Measurements from ENCODE around the gene TSTD2.
"Not testable (repeated sequence)": the region's sequence is repeated elsewhere in the genome, so short reads cannot be mapped to it uniquely, and the experiment has no call there.

The TSTD2 gene

DNA sequence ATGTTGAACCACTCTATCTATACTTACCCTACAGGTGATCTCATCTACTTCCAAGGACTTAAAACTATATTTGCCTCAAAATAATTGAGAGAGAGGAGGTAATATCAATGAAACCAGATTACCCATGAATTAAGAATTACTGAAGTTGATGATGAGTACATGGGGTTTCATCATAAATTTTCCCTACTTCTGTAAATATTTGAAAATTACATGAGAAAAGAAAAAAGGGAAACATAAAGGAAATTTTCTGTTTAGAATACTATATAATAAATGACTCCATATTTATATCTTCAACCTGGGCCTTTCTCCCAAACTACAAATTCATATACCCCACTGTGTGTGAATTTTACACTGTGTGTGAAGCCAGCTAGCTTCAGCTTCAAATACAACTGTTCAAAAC lies 2.6 kb downstream of the TSTD2 start:
- DNase-seq (ENCODE audit: low spot score) = no peak

DNA sequence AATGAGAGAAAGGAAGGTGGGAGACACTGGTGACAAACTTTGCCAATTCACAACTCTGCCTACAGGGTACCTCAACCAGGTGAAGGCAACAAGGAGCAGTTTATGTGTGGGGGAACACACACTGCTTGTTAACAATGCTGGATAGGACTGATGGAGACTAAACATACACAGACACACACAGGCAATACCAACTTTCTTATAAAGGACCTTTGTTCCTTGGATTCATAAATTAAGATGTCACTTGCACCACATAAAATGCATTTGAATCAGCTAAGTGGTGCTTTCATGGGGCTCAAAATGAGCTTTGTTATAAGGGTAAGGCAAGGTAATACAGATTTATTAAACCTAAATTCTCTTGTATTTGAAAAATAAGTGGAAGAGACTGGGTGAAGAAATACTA lies 4.0 kb downstream of the TSTD2 start:
- no peak for DNase-seq (ENCODE audit: low spot score)

DNA sequence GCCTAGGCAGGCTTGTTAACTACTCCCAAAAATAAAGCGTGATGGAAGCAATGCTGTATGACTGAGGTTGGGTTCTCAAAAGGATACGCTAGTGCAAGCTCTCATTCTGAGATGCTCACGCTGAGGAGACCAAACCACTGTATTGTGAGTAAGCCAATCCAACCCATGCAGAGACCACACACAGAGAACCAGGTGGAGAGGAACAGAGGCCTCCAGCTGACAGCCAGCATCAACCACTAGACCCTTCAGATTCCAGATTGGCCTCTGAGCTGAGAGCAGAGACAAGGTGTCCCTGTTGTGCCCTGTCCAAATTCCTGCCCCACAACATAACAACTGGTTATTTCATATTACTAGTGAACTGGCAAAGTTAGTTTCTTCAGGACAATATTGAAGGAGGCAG lies 4.5 kb downstream of the TSTD2 start:
- no peak for DNase-seq (ENCODE audit: low spot score)

DNA sequence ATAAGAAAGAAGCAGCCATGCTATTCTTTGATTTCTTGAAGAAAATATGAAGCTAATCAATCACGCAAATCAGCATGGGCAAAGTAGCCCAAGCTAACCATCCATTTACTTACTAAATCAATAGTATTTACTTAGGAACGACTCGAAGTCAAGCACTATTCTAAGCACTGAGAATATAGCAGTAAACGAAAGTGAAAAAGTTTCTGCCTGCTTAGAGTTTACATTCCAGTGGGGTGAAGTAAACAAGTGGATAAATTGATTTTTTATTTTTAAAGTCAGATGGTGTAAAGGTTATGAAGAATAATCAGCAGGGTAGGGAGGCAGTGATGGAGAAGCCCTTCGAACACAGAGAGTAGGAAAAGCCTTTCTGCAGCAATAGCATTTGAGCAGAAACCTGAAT lies 5.5 kb downstream of the TSTD2 start:
- DNase-seq (ENCODE audit: low spot score) = no peak

DNA sequence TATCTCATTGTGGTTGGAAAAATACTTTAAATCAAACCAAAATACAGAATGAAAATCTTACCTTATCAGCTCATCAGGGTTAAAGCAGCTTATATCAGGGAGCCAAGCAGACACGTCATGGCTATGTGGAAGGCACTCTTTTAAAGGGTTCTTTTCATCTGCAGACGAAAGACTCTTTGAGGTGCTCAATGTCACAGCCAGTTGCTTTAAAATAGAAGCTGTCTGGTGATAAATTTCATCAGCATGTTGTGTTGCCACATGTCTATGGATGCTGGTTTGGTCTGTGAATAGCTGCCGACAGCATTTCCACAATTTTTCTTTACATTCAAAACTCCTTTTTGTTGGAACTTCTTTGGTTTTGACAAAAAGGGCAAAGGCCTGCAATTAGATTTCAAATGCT lies 7.5 kb downstream of the TSTD2 start:
- no peak for DNase-seq (ENCODE audit: low spot score)

DNA sequence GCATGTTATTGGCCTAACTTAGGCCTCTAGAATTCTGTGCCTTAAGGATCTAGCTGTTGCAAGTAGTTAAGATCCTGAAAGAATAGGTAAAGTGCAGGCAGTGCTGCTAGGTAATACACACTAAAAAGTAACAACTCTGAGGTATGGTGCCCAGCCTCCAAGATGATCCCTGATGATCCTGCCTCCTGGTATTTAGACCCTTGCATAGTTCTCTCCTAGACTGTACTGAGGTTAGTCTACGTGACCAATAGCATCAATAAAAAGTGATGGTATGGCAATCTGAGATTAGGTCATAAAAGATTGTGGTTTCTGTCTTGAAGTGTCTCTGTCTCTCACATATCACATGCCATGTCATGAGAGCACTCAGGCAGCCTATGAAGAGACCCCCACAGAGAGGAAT lies 9.2 kb downstream of the TSTD2 start:
- DNase-seq (ENCODE audit: low spot score) = no peak

DNA sequence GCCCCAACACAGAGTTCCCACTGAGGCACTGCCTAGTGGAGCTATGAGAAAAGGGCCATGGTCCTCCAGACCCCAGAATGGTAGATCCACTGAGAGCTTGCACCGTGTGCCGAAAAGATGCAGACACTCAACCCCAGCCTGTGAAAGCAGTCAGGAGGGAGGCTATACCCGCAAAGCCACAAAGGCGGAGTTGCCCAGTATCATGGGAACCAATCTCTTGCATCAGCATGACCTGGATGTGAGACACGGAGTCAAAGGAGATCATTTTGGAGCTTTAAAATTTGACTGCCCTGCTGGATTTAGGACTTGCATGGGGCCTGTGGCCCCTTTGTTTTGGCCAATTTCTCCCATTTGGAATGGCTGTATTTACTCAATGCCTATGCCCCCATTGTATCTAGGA lies 10.7 kb downstream of the TSTD2 start:
- not testable (repeated sequence) for DNase-seq (ENCODE audit: low spot score)

DNA sequence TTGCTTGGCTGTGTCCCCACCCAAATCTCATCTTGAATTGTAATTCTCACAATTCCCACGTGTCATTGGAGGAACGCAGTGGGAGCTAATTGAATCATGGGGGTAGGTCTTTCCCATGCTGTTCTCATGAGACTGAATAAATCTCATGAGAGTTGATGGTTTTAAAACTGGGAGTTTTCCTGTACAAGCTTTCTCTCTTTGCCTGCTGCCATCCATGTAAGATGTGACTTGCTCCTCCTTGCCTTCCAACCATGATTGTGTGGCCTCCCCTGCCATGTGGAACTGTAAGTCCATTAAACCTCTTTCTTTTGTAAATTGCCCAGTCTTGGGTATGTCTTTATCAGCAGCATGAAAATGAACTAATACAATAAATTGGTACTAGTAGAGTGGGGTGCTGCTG lies 13.1 kb downstream of the TSTD2 start:
- not testable (repeated sequence) for DNase-seq (ENCODE audit: low spot score)

DNA sequence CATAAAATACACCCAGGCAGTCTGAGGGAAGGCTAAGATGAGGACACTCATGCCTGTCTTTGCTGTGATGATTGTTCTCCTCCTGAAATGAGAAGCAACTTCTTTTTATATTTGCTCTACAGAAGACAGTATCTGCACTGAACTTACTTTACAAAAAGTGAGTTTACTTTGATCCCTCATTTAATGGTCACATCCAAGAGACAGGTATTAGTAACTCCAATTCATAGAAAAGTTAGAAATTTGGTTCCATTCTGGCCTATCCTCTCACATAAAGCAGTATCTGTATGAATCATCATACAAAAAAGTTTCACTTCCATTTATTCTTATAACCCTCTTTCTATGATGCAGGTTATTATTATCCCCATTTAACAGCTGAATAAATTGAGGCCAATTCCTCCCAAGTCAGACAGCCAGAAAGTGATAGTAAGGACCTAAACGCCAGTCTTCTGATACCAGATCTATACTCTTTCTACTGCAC lies 15.2 kb downstream of the TSTD2 start:
- DNase-seq (ENCODE audit: low spot score) = no peak

DNA sequence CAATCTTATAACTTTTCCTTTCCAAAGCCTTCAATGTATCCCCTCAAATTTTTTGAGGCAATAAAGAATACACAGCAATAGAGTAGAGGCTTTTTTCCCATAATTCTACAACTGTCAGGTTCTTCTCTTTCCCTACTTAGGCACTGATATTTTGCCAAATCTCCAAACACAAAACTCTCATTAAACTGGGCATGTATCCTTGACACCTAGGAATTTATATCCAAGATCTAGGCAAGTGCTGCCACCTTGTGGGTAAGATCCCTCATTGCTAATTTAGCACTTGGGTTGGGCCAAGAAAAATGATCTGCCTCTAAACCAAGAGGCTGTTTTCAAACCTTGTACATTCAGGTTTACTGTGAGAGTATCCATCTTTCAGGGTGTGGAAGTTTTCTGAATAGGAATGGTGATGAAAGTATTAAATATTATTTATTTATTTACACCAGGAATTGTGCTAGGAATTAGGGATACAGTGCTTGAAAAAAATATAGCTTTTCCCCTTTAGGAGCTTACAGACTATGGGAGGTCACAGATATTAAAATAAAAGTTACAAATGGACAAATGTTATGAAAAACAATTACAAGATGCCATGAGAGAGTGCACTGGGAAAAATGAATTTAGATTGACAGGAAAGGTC lies 17.6 kb downstream of the TSTD2 start:
- peak; percentile 70 for DNase-seq (ENCODE audit: low spot score)

DNA sequence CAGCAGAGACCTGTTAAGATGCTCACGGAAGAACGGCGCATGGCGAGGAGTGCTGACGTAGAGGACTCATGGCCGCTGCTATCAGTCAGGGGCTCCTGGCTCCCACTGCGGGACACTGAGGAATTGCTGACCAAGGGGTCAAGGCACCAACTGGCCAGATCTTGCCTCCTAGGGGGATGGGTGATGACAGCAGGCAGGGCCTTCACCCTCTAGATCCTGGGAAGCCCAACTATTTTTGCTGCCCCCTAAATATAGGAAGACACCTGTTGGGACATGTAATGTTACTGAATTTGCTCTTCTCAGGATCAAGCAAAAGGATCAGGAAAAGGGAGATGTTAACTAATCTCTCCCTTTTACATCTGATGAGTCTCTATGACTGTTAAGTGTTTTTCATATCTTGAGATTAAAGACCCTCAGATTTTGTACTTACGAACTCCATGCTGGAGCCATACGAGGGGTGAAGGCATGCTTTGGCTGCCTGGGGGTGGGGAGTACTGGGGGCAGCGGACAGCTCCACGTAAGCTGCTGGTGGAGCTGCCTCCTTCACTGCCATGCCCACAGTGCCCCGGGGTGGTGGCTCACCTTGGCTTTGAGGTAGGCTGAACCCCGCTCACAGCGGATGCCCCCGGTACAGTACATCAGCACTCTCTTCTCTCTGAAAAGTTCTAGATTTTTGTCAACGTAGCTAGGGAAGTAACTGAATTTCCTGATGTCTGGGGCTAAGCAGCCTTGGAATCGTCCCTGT lies 28.1 kb downstream of the TSTD2 start:
- DNase-seq (ENCODE audit: low spot score) = no peak

DNA sequence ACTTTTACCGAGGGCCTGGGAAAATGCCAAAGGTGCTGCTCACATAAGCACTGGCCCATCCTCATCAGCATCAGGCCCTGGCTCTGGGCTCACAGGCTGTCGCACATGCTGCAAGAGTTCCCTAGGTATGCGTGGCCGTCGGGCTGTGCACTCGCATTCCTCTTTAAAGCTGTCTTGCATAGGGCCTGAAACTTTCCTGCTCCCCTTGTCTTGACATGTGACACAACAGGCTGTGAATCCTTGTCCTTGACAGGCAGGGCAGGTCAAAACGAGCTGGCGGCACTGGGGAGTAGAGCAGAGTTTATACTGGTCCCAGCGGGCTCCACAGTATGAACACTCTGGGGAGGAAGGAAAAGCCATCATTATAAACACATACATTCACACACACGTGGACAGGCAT lies 30.7 kb downstream of the TSTD2 start:
- no peak for DNase-seq (ENCODE audit: low spot score)

DNA sequence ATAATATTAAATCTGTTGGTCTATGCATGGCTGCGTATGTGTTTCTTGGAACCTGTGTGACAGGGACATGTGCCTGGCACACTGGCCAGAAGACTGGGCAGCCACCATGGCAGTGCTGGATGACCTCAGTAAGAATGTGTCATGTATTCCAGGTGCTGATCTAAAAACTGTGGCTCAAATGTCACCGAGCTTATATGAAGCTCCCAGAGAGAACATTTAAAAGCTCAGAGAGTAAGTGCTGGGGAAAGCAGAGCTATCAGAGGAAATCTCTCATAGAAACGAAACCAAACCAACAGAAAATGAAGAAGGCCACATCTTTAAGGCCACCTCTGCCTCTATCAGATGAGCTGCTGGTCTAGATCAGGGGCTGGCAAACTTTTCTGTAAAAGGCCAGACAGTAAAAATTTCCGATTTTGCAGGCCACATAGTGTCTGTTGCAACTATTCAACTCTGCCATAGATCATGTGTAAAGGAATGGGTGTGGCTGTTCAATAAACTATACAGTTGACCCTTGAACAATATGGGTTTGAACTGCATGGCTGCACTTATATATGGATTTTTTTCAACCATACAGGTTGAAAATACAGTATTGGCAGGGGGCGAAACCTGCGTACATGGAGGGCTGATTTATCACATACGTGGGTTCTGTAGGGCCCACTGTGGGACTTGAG lies 31.8 kb downstream of the TSTD2 start:
- no peak for DNase-seq (ENCODE audit: low spot score)

DNA sequence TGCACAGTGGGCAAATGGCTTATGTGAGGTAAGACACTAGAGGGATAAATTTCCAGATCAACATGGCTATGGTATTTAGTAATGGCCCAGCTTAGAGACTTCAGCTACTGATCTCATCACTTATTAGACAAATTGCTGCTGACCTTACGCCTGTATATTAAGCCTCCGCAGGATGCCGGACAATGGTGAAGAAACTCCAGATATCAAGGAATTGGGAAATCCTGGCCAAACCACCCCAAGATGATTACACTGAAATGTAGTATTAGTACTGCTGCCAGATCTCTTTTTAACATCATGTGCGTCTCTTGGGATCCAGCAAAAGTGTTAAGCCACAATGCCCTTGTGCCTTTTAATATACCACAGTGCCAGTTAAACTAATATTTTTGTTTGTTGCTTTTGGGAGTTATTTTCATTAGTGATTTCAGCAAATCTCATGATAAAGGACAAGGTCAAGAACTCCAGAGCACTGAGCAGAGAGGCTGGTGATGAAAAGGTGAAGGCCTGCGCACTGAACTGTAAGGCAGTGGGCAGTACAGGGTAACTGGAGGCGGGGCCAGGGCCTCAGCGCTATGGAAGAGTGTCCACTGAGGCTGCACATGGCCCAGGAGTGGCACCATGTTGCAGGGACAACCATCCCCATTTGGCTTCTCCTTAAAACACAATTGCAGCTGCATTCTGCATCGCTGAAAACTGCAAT lies 32.5 kb downstream of the TSTD2 start:
- no peak for DNase-seq (ENCODE audit: low spot score)

DNA sequence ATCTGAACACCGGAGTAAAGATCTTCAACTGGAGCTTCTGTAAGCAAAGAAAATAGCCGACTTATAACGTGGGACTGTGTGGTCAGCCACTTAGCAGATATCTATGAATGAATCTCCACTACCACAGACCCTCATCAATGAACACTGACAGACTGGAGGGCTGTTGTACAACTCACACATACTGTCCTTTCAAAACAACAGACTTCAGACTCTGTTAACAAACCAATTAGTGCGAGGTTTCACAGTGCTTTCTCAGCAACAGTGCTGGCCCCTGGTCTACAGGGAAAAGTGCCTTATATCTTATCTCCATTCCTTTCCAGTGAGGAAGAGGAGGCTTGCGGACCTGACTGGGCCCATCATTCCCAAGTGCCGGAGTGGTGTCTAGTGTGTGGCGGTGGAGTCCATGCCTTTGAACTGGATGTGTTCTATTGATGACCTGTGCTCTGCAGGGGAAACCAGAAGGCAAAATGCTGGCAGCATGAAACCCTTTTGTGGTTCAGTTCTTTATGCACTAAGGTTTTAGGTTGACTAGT lies 33.8 kb downstream of the TSTD2 start:
- DNase-seq (ENCODE audit: low spot score) = no peak

DNA sequence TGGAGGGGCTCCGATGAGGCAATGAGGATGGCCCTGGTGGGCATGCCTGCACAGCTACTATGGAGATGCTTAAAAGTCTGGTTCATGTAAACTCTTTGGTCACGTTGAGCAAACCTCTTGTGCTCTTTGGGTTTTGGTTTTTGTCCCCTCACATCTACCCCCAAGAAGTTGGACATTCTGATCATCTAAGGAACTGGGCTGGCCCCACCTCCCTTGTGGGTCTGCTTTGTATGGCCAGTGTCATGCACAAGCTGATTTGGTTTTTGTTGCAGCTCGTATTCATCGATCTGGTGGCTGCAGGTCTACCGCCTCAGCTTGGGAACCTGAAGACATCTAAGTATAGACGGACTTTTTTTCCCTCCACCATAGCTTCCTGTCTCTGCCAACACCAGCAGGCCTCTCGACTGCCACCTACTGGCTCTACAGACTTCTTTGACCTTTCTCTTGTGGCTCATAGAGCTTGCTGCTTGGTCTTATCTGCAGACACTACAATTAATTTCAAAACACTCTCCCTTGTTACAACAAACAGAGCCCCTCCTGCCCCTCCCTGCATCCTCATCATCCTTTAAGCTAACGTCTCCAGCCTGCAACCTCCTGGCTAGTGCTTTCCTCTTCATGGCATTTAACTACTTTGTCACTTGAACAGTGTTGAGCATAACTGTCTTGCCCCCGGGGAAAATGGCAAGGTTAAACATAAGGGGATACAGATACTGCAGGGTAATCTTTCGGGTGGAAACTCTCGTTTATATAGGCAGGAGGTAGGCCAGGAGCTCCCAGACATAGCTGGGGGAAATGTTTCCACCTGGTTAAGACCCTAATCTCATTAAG lies 34.5 kb downstream of the TSTD2 start:
- DNase-seq (ENCODE audit: low spot score) = peak; percentile 82

DNA sequence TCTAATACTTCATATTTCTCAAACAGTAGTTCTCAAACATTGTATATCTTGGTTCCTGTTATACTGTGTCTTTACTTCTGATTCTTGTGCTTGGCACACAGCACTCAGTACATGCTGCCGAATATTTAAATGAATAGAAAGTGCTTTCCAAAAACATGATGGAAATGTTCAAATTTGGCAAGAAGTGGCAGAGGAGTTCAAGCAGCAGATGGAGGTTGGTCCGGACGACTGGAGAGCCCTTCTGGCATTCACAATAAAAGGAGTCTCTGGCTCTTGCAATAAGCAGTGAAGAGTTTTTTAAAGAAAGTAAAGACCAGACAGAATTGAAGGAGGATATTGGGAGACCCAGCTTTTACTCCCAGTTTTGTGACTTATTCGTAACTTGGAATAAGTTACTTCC lies 36.3 kb downstream of the TSTD2 start:
- no peak for DNase-seq (ENCODE audit: low spot score)

DNA sequence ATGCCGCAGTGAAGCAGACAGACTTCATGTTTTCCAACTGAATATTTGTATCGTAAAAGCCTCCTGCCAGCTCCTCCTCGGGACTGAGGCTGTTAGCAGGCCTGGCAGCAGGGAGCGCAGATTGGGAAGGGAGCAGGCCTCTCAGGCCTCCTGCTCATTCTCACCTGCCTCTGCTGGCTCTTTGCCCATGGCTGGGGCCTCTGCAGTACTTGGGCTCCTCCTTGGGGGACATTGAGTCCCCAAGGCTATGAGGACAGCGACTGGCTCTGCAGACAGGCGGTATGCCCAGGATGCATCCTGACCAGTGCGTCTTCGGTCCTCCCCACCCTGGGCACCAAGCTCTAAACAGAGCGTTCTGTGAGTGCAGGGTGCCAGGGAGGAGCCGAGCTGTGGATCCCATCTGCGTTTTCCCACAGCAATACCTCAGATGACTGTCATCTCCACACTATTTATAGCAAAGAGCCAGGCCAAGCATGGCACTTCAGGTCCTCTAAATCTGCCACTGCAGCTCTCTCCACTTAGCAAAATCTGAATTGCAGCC lies 38.7 kb downstream of the TSTD2 start:
- DNase-seq (ENCODE audit: low spot score) = no peak

DNA sequence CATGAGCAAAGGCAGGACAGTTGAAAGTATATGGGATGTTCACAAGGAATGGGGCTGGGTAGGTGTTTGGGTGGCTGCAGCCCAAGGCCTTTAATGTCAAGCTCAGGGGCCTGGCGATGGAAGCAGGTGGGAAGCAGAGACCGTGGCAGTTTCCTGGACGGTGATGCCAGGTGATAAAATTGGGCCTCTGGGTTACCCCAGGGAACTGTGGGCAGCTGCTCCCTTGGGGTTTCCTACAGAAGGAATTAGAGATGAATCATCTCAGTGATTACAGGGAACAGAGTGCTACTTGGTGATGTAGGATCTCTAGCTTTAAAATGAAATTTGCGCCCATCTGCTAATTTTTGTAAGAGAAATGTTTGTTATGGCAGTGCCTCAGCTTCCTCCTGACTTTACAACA lies 39.2 kb downstream of the TSTD2 start:
- DNase-seq (ENCODE audit: low spot score) = peak; percentile 26

DNA sequence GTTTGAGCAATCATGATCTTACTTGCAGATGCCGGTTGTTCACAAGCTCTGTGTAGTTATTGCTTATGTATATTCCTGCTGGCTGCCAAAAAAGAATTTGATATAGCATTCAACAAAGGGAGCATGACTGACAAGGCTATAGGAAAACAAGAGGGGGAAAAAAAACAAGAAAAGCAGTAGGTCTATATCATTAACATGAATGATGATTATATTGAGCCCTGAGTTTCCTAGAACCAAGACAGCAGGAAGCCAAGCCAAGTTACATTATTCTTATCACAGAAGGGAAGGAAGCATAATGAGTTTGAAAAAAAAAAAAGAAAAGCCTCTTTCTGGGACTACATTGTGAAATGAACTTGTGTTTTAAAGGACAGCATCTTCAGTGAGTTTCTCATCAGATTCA lies 41.0 kb downstream of the TSTD2 start:
- DNase-seq (ENCODE audit: low spot score) = no peak

DNA sequence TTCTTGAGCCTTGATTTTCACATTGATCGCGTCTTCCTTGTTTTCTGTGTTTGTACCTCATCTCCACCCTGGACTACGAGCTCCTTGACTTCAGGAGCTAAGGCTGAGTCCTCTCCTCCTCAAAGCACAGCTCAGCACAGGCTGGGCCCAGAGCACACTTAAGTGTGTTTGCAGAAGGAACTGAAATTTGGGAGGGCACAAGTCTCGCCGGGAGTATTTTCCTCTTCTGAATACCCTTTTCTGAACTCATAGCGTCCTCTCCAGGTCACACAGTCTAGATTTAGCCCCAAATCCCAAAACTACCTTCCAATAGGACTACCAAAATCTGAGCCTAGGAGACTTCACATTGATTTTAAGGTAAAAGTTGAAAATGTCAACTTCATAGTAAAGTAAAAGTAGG lies 41.6 kb downstream of the TSTD2 start:
- DNase-seq (ENCODE audit: low spot score) = no peak
